HEK293 (cell line): ENCODE results near the gene PCDH9.

ENCODE experiments used
- CTCF ChIP-seq: fragments of 450-650 bp; formaldehyde crosslinking; IDR thresholded peaks from 2 replicates; pipeline ENCODE4 v1.5.1; 2016; ENCODE audit warnings: missing biosample characterization, missing genetic modification characterization
- MEIS1 ChIP-seq: sonication (generic); formaldehyde crosslinking; IDR thresholded peaks from 2 replicates; pipeline ENCODE4 v1.8.1; 2022; ENCODE audit warnings: missing genetic modification reagents, mild to moderate bottlenecking, borderline replicate concordance
- MYNN ChIP-seq: fragments of 450-650 bp; formaldehyde crosslinking; IDR thresholded peaks from 2 replicates; pipeline ENCODE4 v1.5.1; 2016; ENCODE audit warnings: missing biosample characterization, missing genetic modification characterization, borderline replicate concordance
- PRDM1 ChIP-seq: fragments of 450-650 bp; formaldehyde crosslinking; IDR thresholded peaks from 2 replicates; pipeline ENCODE4; 2016; ENCODE audit warnings: missing biosample characterization, missing genetic modification characterization
- PRDM10 ChIP-seq: fragments of 450-650 bp; formaldehyde crosslinking; IDR thresholded peaks from 2 replicates; pipeline ENCODE4 v1.5.1; 2016; ENCODE audit warnings: missing biosample characterization, missing genetic modification characterization
- ZBTB8A ChIP-seq: fragments of 450-650 bp; formaldehyde crosslinking; IDR thresholded peaks from 2 replicates; pipeline ENCODE4 v1.5.1; 2016; ENCODE audit warnings: missing biosample characterization, missing genetic modification characterization
- ZNF146 ChIP-seq: fragments of 450-650 bp; formaldehyde crosslinking; IDR thresholded peaks from 2 replicates; pipeline ENCODE4 v1.5.1; 2016; ENCODE audit warnings: missing biosample characterization, missing genetic modification characterization
- ZNF23 ChIP-seq: fragments of 450-650 bp; formaldehyde crosslinking; IDR thresholded peaks from 2 replicates; pipeline ENCODE4 v1.5.1; 2016; ENCODE audit warnings: missing biosample characterization, missing genetic modification characterization, borderline replicate concordance
- ZNF274 ChIP-seq, 2 experiments: fragments of 200-500 bp in 1 of 2; fragments of 450-650 bp in 1 of 2; sonication (Bioruptor generic) in 1 of 2; formaldehyde crosslinking in 1 of 2; IDR thresholded peaks; 2 replicates each; pipeline versions ENCODE4 v1.5.1 to v1.6.1; 2014 to 2016; ENCODE audit warnings: borderline replicate concordance in 1 of 2, inconsistent platforms in 1 of 2, low read length in 1 of 2, missing biosample characterization in 1 of 2, missing genetic modification characterization in 1 of 2
- ZNF302 ChIP-seq: fragments of 450-650 bp; formaldehyde crosslinking; IDR thresholded peaks from 2 replicates; pipeline ENCODE4 v1.5.1; 2016; ENCODE audit warnings: missing biosample characterization, missing genetic modification characterization, low read depth
- ZNF560 ChIP-seq: fragments of 450-650 bp; formaldehyde crosslinking; IDR thresholded peaks from 2 replicates; pipeline ENCODE4 v1.5.1; 2017; ENCODE audit warnings: missing biosample characterization, missing genetic modification characterization, borderline replicate concordance
- ZNF629 ChIP-seq: fragments of 450-650 bp; formaldehyde crosslinking; IDR thresholded peaks from 2 replicates; pipeline ENCODE4 v1.5.1; 2017; ENCODE audit warnings: missing biosample characterization, missing genetic modification characterization

- TF ChIP-seq ZNF23, result no peak
- no peak for TF ChIP-seq ZNF274 (IDR thresholded peaks at IDR 0.05; ENCODE audit: low read length)
- TF ChIP-seq ZNF274 (tag by site-specific recombination; IDR thresholded peaks at IDR 0.05; ENCODE audit: borderline replicate concordance), result no peak
- TF ChIP-seq CTCF (tag by site-specific recombination), result no peak
- no peak for TF ChIP-seq ZNF629 (tag by site-specific recombination)
- TF ChIP-seq PRDM1 (tag by site-specific recombination), result no peak
- TF ChIP-seq ZNF146 (tag by site-specific recombination), result no peak
- TF ChIP-seq ZNF302 (tag by site-specific recombination), result no peak
- TF ChIP-seq ZBTB8A (tag by site-specific recombination), result no peak
- no peak for TF ChIP-seq MYNN (tag by site-specific recombination)
- TF ChIP-seq PRDM10 (tag by site-specific recombination), result no peak
- no peak for TF ChIP-seq MEIS1 (CRISPR knock-in tag)
- TF ChIP-seq ZNF560 (tag by site-specific recombination), result no peak
Observed at GRCh38 chr13:66634384-66634783, 595.8 kb downstream of the PCDH9 start.
